NCI-H748 treated with DMSO at 0.1 percent for 48 hours (cell line): ENCODE measurements around the gene DOK7.

Experiments
- DNase-seq: peaks from one replicate; lab custom pipeline; 2025; lab: John Stamatoyannopoulos, UW

DOK7 gene

DNA sequence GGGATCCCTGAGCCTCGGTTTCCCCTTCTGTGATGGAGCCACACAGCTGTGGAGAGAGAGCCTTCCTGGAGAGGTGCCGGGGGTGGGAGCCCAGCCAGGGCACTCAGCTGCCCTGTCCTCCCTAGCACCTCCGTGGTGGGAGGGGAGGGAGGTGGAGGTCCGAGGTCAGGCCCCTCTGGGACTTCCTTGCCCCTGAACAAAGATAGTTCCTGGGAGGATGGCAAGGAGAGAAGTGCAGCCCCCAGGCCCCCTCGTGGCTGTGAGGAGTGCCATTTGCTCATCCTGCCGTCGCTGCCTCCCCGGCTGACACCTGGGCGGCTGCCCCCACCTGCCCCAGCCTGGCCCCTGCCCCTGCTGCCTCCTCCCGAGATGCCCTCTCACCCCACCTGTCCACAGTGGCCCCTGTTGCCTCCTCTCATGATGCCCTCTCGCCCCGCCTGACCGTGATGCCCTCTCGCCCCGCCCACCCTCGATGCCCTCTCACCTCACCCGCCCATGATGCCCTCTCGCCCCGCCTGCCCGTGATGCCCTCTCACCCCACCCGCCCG lies 12.7 kb downstream of the DOK7 start:
- DNase-seq: no peak

DNA sequence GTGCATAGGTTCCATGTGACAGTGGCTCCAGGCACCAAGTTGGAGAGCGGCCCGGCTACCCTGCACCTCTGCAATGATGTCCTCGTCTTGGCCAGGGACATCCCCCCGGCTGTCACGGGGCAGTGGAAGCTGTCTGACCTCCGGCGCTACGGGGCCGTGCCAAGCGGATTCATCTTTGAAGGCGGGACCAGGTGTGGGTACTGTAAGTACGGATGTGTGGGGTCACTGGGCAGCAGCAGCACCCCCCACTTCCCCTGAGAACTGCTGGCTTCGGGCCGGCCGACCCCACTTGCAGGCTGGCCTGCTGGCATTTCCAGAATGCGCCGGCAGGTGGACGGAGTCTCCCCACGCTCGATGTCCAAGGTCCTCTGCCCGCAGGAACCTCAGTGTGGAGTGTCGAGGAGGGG lies 13.2 kb downstream of the DOK7 start:
- no peak for DNase-seq

DNA sequence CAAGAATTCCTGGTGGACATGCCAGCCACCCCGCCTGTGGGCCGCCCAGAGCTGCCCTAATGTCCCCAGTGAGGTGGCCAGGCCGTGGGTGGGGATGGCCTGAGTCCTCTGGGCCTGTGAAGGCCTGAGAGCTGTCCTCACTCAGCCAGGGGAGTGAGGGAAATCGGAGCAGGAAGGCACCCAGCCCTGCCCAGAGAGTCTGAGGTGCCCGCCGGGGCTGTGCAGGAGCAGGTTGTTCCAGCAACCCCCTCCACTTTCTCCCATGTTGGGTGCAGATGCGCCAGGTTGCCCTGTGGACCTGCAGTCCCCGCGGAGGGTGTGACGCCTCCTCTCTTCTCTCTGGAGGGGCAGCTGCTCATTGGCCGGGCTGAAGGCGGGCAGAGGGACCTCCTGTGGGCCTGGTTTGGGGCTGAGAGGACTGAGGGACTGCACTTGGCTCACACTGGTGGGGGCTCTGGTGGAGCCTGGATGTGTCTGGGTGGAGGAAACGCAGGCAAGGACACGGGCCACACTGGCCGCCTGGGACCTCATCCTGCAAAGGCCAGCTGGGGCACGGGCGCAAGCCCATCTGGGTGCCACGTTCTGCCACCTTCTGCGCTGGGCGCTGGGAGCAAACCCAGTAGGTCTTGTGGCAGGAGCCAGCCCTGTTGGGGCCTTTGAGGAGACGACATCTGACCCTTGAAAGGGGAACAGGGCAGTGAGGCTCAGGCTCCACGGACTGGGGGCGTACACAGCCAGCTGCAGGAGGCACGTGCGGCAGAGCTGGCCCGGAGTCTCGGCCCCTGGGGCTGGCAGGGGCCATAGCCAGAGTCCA lies 14.0 kb downstream of the DOK7 start:
- no peak for DNase-seq

DNA sequence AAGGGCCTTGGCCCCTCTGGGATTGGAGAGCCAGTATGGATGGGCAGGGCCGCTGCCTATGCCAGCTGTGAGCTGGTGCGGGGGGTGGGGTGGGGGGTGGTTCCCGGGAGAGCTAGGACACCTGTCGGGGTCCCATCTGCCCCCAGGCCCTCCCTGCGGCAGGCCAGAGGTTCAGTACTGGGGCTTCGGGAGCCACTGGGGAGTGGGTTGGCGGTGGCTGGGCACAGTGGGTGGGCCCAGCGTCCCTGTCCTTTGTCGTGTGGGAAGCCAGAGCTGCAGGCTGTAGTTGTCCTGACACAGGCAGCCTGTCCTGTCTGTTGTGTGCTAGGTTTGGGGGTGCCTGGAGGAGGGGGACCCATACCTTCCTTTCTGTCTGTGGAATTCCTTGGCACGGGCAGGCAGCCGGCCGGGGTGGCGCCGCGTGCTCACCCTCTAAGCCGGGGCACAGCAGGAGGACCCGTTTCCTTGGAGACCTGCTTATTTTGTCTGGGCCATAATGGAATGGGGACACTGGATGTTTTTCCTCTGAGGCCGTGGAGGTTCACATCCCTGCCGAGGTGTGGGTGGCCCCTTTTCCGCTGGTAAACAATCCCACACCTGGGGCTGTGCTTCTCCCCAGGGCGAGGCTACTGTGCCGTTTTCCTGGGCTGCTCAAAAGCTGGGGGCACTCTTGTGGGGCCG lies 14.8 kb downstream of the DOK7 start:
- no peak for DNase-seq

DNA sequence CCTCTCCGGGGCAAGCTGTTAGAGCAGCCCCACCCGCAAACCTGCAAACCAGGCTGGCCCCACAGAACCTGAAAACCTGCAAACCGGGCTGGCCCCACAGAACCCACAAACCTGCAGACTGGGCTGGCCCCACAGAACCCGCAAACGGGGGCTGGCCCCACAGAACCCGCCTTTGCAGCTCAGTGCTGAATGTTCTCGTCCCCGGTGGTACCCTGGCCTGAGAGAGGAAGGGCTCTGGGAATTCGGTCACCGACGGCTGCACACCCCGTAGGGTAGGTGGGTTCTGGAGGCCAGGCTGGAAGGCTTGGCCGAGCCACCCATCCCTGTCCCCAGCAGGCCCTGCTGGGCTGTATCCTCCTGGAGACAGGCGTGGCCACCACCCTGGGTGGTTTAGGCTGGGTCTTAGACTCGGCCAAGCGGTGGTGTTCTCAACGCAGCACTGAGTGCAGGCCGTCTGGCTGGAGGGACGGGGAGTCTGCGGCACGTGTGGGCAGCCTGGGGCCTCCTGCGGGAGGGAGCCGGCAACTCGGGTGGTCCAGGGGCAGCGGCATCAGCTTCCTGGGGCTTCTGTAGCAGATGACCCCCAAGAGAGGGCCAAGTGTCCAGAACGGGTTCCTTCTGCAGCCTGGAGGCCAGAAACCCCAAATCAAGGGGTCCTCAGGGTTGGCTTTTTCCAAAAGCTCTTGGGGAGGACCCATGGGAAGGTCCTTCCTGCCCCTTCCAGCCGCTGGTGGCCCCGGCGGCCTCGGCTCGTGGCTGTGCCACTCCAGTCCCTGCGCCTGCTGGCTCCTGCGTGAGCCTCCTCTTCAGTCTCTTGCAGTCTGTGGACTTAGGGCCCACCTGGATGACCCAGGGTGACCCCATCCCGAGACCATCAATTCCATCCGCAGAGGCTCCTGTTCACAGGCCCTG lies 15.6 kb downstream of the DOK7 start:
- DNase-seq: no peak

DNA sequence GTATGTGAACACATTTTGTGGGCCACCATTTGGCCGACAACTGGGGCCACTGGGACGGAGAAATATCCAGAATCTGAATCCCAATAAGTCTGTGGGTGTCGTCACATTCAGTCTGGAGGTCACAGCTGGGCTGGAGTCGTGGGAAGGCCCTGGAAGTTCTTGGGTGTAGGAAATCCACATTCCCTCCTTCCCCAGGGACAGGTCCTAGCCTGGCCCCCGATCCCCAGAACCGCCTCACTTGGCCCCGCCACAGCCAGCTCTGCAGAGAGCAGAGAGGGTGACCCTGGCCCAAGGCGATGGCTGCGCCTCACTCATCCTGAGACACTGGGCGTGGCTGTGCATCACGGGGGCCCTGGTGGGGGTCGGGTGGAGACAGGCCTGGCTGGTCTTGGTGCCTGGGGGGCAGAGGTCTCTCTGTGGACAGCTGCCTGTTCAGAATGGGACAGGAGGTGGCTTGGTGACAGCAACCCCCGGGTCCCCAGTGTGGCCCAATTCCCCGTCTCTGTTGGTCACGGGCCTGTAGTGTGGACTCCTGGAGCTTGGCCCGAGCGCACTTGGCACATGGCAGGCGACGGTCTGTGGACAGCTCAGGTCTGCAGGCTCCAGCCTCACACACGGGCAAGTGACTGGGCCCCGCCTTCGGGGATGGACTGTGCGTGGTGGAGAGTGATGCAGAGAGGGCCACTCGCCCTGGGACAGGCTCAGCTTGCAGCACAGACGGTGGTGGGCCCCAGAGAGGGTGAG lies 16.4 kb downstream of the DOK7 start:
- no peak for DNase-seq

DNA sequence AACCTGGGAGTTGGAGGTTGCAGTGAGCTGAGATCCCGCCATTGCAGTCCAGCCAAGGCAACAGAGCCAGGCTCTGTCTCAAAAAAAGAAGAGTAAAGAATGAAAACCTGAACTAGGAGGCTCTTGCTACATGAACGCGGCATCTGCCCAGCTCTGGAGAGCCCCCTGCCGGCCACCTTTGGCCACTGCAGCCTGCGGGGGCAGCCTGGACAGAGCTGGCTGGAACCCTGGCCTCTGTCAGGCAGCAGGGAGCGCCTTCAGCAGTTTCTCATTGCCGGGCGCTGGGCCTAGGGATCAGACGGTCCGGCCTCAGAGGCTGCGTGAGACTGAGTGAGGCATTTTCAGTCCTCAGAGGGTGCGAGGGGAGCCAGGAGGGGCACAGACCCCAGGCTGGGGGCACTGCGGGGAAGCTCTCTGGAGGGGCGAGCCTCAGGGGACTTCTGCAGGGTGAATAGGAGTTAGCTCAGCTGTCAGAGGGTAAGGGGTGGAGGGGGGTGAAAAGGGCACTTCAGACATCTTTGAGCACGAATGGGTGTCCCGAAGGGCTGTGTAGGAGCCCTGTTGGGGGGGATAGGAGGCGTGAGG lies 17.5 kb downstream of the DOK7 start:
- DNase-seq: no peak

DNA sequence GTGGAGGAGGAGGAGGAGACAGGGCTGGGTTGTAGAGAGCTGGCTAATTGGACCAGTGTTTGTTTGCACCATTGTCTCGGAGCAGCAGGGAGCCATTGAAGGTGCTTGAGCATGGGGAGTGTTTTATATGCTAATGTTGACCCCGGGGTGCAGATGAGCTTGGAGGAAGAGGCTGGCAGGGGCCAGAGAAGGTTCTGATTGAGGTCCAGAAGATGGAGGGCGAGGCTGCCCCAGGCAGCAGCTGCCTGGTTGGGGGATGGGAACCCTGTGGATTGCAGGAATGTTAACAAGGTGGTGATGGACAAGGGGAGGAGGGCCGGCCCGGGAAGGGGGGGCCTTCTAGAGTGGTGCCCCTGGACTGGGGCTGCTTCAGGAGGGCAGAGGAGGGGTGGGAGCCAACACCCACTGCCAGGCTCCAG lies 18.0 kb downstream of the DOK7 start:
- peak; percentile 0 for DNase-seq

DNA sequence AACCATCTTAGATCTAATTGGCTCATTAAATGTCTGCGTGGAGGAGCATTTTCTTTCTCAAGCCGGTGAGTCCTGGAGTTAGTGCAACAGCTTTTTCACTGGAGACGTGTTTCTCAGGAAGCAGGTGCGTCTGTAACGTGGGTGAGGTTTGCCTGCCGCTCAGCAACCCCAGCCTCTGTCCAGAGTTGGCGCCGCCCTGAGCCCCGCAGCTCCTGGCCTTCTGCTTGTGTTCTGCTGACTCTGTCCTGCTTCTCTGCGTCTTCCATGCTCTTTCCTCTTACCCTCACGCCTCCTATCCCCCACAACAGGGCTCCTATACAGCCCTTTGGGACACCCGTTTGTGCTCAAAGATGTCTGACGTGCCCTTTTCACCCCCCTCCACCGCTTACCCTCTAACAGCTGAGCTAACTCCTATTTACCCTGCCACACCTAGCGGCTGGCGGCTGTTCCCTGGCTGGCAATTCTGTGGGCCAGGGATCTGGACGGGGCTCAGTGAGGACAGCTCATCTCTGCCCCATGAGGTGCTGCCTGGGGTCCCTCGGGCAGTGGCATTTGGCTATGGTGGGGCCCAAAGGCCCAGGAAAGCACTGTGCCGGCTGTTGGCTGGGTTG lies 18.8 kb downstream of the DOK7 start:
- no peak for DNase-seq

DNA sequence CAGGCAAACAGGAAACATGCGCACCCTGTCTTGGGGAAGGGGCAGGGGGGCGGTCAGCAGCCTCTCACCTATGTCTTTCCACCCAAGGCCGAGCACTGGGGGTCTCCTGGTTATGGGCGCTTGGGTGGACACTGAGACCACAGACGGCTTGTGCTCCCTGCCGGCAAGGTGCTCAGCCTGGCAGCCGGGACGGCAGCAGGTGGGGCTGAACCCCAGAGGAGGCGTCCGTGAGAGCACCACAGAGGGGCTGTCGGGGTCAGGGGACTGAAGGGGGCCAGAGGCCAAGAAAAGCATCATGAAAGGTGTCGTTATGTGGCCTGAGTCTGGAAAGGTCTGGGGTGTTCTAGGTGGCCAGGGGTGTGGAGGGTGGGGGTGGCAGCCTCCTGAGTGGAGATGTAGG lies 19.6 kb downstream of the DOK7 start:
- DNase-seq: no peak

DNA sequence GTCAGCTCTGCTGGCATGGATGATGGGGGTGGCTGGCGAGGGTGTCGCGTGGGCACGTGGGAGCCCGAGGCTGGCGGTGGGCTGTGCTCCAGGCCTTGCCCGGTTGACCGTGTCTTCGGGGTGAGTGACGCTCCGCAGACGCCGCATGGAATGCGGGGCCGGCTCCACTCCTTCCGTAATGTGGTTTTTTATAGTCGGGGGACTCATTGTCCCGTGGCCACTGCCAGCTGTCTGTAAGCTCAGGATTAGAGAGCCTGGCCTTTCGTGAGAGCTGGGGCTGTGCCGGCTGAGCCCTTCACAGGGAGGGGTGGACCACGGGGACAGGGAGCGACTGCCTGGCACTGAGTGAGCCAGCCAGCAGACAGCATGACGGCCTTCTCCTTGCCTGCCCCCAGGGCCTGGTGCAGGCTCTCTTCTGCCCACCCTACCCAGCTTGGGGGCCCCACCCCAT lies 20.4 kb downstream of the DOK7 start:
- no peak for DNase-seq

DNA sequence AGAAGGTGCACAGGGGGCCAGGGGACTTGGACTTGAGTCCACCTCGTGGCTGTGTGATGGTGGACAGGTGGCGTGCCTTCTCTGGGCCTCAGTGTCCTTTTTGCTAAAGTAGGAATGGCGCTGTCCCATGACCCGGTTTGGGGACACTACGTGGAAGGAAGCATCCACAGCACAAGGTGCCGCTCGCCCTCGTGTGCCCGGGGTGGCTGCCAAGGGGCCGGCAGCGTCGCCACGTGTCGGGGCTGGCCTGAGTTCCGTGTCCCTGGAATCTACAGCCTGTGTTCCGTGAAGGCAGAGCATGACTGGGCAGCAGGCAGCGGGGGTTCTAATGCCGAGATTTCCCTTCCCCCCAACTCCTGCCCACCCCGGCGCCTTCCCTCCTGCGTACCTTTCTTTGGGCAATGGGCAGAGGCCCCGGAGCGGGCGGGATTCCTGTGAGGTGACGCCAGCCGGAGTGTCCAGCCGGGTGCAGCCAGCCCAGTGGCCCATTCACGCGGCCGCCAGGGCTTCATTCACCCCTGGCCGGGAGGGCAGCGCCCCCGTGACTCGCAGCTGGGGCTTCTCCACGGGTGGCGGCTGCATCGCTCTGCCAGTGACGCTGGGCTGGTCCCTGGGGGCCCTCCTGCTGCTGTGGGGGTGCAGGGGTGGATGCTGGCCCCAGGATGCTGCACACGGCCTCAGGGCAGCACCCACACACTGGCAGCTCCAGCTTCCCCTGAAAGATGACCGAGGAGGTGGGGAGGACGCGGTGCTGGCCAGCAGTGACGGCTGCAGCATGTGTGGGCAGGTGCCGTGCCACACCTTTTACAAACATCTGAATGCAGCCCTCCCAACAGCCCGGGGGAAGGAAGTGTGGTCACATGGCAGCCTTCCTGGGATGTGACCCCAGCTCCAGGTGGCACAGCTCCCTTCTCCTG lies 21.2 kb downstream of the DOK7 start:
- peak; percentile 1 for DNase-seq

DNA sequence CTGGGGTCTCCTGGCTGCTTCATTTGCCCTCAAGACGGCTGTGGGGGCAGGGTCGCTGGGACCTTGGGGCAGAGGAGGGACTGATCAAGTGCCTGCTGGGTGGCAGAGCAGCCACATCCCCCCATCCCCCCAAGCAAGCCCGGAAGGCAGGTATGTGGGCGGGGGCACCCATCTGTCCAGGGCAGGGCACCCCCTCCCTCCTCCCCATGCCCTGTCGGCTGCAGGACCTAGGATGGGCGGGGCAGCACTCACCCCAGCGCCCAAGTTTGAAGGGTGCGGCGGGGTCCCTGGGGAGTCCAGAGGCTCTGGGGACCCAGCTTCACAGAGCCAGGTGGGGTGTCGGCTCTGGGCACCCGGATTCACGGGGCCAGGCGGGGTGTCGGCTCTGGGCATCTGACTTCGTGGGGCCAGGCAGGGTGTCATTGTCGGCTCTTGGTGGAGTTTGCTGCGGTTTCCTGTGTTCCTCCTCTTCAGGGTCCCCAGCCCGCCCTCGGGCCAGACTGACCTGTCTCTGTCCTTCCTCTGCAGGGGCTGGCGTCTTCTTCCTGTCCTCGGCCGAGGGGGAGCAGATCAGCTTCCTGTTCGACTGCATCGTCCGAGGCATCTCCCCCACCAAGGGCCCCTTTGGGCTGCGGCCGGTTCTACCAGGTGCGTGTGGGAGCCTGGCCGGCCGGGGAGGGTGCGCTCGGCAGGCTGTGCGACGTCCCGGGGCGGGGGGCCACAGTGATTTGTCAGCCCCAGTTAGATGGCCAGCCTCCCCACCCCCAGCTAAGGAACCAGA lies 22.1 kb downstream of the DOK7 start:
- no peak for DNase-seq

DNA sequence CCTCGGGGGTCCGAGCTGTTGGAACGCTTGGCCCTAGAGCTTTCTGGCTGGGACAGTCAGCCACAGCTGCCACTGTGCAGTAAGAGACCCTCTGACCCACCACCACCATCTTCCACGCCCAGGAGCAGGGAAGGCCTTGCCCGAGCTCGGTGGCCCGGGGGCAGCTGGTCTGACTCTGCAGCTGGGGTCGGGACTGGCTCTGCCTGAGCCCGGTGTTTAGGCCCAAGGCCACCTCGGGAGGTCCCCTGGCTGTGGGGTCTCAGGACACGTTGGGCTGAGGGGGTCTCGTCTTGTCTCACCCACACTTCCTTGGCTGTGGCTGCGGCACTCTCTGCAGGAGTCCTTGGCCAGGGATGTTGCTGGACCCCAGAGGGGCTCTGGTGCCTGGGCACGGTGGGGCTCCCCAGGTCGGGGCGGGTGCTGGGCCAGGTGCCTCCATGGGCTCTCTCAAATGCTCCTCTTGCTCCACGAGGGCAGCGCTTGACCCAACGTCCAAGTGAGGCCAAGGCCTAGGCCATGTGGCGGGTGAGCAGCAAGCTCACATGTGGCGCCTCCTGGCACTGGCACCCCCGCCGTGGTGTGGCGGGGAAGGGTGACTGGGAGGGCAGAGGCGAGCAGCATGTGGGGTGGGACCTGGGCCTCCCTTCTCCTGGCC lies 22.9 kb downstream of the DOK7 start:
- DNase-seq: no peak

DNA sequence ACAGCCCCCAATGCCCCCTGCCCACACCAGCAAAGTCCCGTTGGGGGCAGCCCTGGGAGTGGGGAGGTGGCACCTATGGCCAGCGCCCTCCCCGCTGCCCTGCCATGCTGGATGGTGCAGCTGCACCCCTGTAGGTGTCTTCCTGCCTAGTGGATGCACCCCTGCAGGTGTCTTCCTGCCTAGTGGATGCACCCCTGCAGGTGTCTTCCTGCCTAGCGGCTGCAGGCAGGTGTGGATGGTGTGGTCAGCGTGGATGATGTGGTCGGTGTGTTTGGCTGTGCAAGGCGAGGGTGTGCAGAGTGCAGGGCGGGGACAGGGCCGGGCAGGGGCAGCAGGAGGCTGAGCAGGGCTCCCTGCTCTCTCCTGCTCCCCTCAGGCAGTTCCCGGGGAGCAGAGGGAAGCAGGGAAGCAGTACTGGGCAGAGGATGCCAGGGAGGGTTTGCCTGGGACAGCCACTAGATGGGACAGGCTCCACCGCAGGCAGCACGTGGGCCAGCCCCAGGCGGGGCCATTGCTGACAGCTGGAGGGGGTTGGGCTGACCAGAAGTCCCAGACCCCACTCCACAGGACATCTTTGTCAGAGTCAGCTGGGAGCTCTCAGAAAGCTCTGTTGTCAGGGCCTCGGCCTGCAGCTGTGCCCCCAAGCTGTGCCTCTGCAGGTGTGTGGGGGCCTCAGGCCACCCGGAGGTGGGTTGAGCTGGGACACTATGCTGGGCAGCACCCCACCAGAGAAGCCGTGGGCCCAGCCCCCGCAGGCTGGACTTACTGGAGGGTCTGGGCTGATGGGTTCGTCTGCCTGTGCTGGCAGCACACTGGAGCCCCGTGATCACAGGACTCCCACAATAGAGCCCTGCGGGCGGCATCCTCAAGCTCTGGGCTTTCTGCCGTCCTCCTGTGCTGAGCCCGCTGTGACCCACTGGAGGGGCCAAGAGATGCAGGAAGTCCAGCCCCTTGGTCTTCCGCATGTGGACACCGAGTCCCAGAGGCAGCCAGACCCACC lies 23.7 kb downstream of the DOK7 start:
- no peak for DNase-seq

DNA sequence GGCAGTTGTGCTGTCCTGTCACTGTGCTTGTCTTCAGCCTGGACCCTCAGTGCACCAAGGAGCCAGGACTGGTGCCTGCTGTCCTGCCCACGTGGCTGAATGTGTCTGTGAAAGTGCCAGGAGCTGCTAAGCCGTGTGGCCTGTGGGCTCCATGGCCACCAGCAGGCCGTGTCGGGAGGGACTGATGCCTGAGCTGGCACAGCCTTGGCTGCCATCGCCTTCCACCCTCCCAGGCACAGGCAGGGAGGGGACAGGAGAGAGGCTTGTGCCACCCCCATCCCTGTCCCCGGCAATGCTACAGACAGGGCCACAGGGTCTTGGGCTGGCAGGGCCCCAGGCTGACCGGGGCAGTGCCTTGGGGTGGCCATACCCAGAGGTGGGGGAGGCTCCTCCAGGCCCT lies 24.8 kb downstream of the DOK7 start:
- no peak for DNase-seq

DNA sequence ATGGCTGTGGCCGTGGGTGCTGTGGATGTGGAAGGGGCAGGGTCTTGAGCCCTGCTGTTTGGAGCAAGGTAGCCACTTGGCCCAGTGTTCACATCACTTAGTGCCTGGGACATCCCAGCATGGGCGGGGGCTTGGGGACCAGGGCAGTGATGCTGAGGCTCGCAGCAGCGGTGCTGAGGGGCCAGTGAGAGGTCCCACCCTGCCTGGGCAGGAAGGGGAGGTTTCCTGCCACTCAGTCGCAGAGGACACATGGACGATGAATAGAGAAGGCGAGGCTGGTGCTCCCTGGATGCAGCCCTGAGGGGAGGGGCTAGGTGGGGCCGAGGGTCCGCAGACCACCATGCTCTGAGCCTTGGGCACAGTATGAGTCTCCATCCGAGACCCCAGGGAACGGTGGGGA lies 25.7 kb downstream of the DOK7 start:
- DNase-seq: no peak
